Esophagus mucosa (tissue), 1 donor: ENCODE results near the gene KCNG2. TPM values are rescaled to one million over a fixed set of nuclear protein-coding genes. Genes with fewer than 3 reads are reported as not detected.

Source experiments
- ATAC-seq: fragments of 200-7000 bp; cut with Tn5 transposase; one replicate; pipeline ENCODE4 v1.9.1; 2020
- total RNA-seq: library from RNA; stranded (reverse); gene quantifications from one replicate; pipeline ENCODE4 v1.2.4, GENCODE V29; 2023
- donor health status: DM: yes; HTN: yes; CAD: no.

KCNG2 gene
- total RNA-seq, 1 donor from 2014 or later = 0.20 TPM

- no peak for ATAC-seq
Measured at GRCh38 chr18:79823120-79823519, 25.4 kb downstream of the KCNG2 start.

- ATAC-seq = no peak
Measured at GRCh38 chr18:79825913-79826312, 28.2 kb downstream of the KCNG2 start.

GRCh38 chr18:79826966-79827365 lies 29.2 kb downstream of the KCNG2 start:
- ATAC-seq = no peak

GRCh38 chr18:79828258-79828657 lies 30.5 kb downstream of the KCNG2 start:
- no peak for ATAC-seq

- ATAC-seq = no peak
Measured at GRCh38 chr18:79829136-79829854, 31.6 kb downstream of the KCNG2 start.

- no peak for ATAC-seq
Measured at GRCh38 chr18:79832169-79832568, 34.4 kb downstream of the KCNG2 start.

GRCh38 chr18:79834834-79835233 lies 37.1 kb downstream of the KCNG2 start:
- ATAC-seq = no peak

GRCh38 chr18:79841936-79842335 lies 44.2 kb downstream of the KCNG2 start:
- ATAC-seq = no peak

- no peak for ATAC-seq
Measured at GRCh38 chr18:79844999-79845563, 47.3 kb downstream of the KCNG2 start.

- no peak for ATAC-seq
Measured at GRCh38 chr18:79846936-79847557, 49.3 kb downstream of the KCNG2 start.

- no peak for ATAC-seq
Measured at GRCh38 chr18:79847606-79848293, 50.0 kb downstream of the KCNG2 start.

- ATAC-seq = no peak
Measured at GRCh38 chr18:79848294-79848578, 50.5 kb downstream of the KCNG2 start.

- ATAC-seq = no peak
Measured at GRCh38 chr18:79848579-79849327, 51.0 kb downstream of the KCNG2 start.

GRCh38 chr18:79849328-79850207 lies 51.8 kb downstream of the KCNG2 start:
- ATAC-seq = no peak

GRCh38 chr18:79850731-79851130 lies 53.0 kb downstream of the KCNG2 start:
- no peak for ATAC-seq

- ATAC-seq = no peak
Measured at GRCh38 chr18:79851489-79851888, 53.8 kb downstream of the KCNG2 start.

GRCh38 chr18:79851950-79852349 lies 54.2 kb downstream of the KCNG2 start:
- no peak for ATAC-seq

GRCh38 chr18:79852561-79853302 lies 55.0 kb downstream of the KCNG2 start:
- no peak for ATAC-seq

GRCh38 chr18:79853303-79853992 lies 55.7 kb downstream of the KCNG2 start:
- ATAC-seq = no peak

GRCh38 chr18:79853993-79854364 lies 56.2 kb downstream of the KCNG2 start:
- ATAC-seq = no peak
